Upper lobe of left lung (tissue), 6 donors: Measurements from ENCODE around the gene MUC2. TPM values are rescaled to one million over a fixed set of nuclear protein-coding genes. Genes with fewer than 3 reads are reported as not detected.

Source experiments
- ATAC-seq, 2 donors: fragments of 200-7000 bp; cut with Tn5 transposase; one replicate each; pipeline ENCODE4 v1.9.1; 2022; ENCODE audit warnings: mild to moderate bottlenecking in 2 of 2, moderate library complexity in 2 of 2; ENCODE audit not compliant: low FRiP score in 2 of 2
- DNase-seq, 2 donors: peaks; one replicate each; pipeline ENCODE4 v3.0.0-alpha.2; 2019 to 2020
- H3K27ac ChIP-seq, 4 donors: fragments of 200-600 bp; sonication (generic); one replicate each; pipeline ENCODE4 v1.5.1; 2016 to 2019
- H3K27me3 ChIP-seq, 4 donors: fragments of 200-600 bp; sonication (generic); one replicate each; pipeline ENCODE4 v1.5.1; 2017 to 2019
- H3K36me3 ChIP-seq, 4 donors: fragments of 200-600 bp; sonication (generic); one replicate each; pipeline ENCODE4 v1.5.1; 2016 to 2019
- H3K4me1 ChIP-seq, 4 donors: fragments of 200-600 bp; sonication (generic); one replicate each; pipeline ENCODE4 v1.5.1; 2018 to 2019
- H3K4me3 ChIP-seq, 4 donors: fragments of 200-600 bp; sonication (generic); one replicate each; pipeline ENCODE4 v1.5.1; 2017 to 2019; ENCODE audit warnings: mild to moderate bottlenecking in 2 of 4, moderate library complexity in 1 of 4
- H3K9me3 ChIP-seq, 4 donors: fragments of 200-600 bp; sonication (generic); one replicate each; pipeline ENCODE4 v1.5.1; 2018 to 2019
- EP300 ChIP-seq, 4 donors: sonication (generic); formaldehyde crosslinking; IDR thresholded peaks; one replicate each; pipeline ENCODE4 v1.5.1; 2017; ENCODE audit warnings: antibody characterized with exemption in 4 of 4, control low read depth in 2 of 4
- POLR2A ChIP-seq, 4 donors: fragments of 450-650 bp; IDR thresholded peaks; one replicate each; pipeline ENCODE4 v1.5.1; 2016 to 2017; ENCODE audit warnings: antibody characterized with exemption in 4 of 4, mild to moderate bottlenecking in 2 of 4
- POLR2AphosphoS5 ChIP-seq, 2 donors: sonication (generic); formaldehyde crosslinking; IDR thresholded peaks; one replicate each; pipeline ENCODE4 v1.5.1; 2017; ENCODE audit warnings: antibody characterized with exemption in 2 of 2
- WGBS, 2 donors: methylation state at CpG; one replicate each; pipeline ENCODE4 v1.1.5; 2017 to 2018; 5-methylcytosine and 5-hydroxymethylcytosine counted together
- total RNA-seq, 6 donors: library from RNA; depleted of rRNA in 4 of 6; stranded (reverse); fragments of >200 nt in 4 of 6; gene quantifications; one replicate each; pipeline versions ENCODE4 v1.1.0 to v1.2.1, GENCODE V29; 2016 to 2021
- TF ChIP-seq, protein P1 (sequence below), 6 experiments: fragments of 450-650 bp in 4 of 6; fragments of 200-600 bp in 2 of 6; sonication (generic) in 2 of 6; IDR thresholded peaks; one replicate each; pipeline ENCODE4 v1.5.1; 2016 to 2019; ENCODE audit warnings: antibody characterized with exemption in 6 of 6
- donor health status: DM: no; HTN: no; CAD: no; lungs with moderate emphysema.
- donor health status: DM: no; HTN: yes; CAD: no; lungs with severe emphysema.

MUC2 gene
- total RNA-seq, 6 donors from 2014 or later: 0.11 to 0.84 TPM; not detected in 4

DNA sequence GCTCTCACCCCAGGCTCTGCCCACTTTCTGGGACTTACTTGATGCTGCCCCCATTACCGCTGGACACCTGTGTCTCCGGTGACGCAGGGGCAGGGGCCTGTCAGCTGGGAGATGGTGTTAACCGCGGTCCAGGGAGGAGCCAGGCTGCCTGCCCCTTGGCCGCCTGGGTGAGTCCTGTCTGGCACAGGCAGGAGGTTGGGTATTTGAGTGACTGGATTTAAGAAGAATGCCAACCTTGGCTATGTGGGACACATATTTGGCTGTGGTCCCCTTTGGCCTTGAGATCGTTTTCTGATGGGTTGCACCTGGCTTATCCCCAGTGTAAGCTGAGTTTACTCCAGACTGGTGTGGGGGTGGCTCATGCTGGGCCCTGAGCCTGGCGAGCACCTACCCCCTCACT is 40.7 kb upstream of the MUC2 start:
- no peak for DNase-seq
- no peak overlapping the region for H3K27ac ChIP-seq
- peaks cover 0 to 4% (median 0%) of the 10 kb centered on the region in 4 donors for H3K27me3 ChIP-seq
- WGBS, 2 donors: 76 to 81% methylated on average over 4 to 8 of the region's 8 CpGs
- ATAC-seq: no peak
- H3K4me1 ChIP-seq: no peaks in the 10 kb centered on the region
- TF ChIP-seq POLR2A (IDR thresholded peaks at IDR 0.05) (no peak), POLR2AphosphoS5 (IDR thresholded peaks at IDR 0.05) (no peak), EP300 (IDR thresholded peaks at IDR 0.05) (no peak)
- TF ChIP-seq, protein P1, sequence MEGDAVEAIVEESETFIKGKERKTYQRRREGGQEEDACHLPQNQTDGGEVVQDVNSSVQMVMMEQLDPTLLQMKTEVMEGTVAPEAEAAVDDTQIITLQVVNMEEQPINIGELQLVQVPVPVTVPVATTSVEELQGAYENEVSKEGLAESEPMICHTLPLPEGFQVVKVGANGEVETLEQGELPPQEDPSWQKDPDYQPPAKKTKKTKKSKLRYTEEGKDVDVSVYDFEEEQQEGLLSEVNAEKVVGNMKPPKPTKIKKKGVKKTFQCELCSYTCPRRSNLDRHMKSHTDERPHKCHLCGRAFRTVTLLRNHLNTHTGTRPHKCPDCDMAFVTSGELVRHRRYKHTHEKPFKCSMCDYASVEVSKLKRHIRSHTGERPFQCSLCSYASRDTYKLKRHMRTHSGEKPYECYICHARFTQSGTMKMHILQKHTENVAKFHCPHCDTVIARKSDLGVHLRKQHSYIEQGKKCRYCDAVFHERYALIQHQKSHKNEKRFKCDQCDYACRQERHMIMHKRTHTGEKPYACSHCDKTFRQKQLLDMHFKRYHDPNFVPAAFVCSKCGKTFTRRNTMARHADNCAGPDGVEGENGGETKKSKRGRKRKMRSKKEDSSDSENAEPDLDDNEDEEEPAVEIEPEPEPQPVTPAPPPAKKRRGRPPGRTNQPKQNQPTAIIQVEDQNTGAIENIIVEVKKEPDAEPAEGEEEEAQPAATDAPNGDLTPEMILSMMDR (IDR thresholded peaks at IDR 0.05): no peak
- no peaks in the 10 kb centered on the region for H3K9me3 ChIP-seq
- no peak overlapping the region for H3K4me3 ChIP-seq
- H3K36me3 ChIP-seq: no peaks in the 10 kb centered on the region

- TF ChIP-seq POLR2AphosphoS5 (IDR thresholded peaks at IDR 0.05): no peak
- no peak for TF ChIP-seq POLR2A (IDR thresholded peaks at IDR 0.05)
- TF ChIP-seq, protein P1 (IDR thresholded peaks at IDR 0.05): no peak
- no peak for TF ChIP-seq EP300 (IDR thresholded peaks at IDR 0.05)
- Histone ChIP-seq H3K4me1 (peaks cover 0 to 3% (median 0%) of the 10 kb centered on the region in 4 donors), H3K27ac (no peak overlapping the region), H3K36me3 (no peaks in the 10 kb centered on the region), H3K9me3 (no peaks in the 10 kb centered on the region), H3K4me3 (no peak overlapping the region), H3K27me3 (peaks cover 0 to 4% (median 0%) of the 10 kb centered on the region in 4 donors)
- peak in 1 of 2 donors; percentile 81 for DNase-seq
- WGBS, 2 donors: 81 to 85% methylated on average over 4 to 39 of the region's 39 CpGs
- ATAC-seq: no peak
Measured at GRCh38 chr11:1034456-1035295, 40.0 kb upstream of the MUC2 start.

DNA sequence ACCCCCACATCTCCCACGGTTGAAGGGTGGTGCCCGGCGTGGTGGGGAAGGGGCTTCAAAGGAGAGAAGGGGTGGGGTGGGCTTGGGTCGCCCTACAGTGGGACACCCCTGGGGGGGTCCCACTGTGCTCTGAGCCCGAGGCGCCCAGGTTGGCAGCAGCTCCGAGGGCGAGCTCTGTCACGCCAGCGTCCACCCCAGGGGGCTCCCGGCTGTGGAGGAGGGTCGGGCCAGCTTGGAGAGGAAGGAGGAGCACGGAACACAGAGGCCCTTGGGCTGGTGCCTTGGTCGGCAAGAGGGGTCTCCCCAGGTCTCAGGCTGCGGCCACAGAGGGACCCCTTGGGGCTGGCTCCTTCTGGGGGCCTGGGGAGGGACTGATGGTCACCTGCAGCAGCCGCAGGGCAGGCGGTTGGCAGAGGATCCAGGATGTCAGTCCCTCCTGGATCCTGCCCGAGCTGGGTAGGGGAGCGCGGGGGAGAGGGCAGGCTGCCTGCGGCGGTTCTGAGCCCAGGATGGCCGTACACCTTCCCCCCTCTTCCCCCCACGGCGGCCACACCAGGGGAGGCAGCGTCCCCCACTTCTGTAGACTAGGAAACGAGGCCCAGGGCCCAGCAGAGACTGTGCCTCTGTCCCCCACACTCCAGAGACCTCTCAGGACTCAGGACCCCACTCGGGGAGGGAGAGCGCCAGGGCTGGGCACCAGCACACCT is 38.9 kb upstream of the MUC2 start:
- no peak overlapping the region for H3K4me3 ChIP-seq

GRCh38 chr11:1036303-1036923 is 38.3 kb upstream of the MUC2 start, which contains the start of gene MUC6:
Gene MUC6 (minus strand): TSS chr11:1036718. CDS start chr11:1036655, 63 bp downstream.
- no peak for ATAC-seq
- Histone ChIP-seq H3K27me3 (peaks cover 0 to 4% (median 0%) of the 10 kb centered on the region in 4 donors), H3K9me3 (no peaks in the 10 kb centered on the region), H3K4me1 (peaks cover 0 to 8% (median 0%) of the 10 kb centered on the region in 4 donors), H3K36me3 (no peaks in the 10 kb centered on the region), H3K4me3 (no peak within 1 kb of the TSS), H3K27ac (no peak within 1 kb of the TSS)
- DNase-seq: peak in 1 of 2 donors; percentile 83
- 62% methylated on average over 28 of the region's 42 CpGs; no CpG with 5 or more reads in 1 of the 2 donors for WGBS, 2 donors
- TF ChIP-seq EP300 (IDR thresholded peaks at IDR 0.05) (no peak), POLR2A (IDR thresholded peaks at IDR 0.05) (no peak), POLR2AphosphoS5 (IDR thresholded peaks at IDR 0.05) (no peak)
- TF ChIP-seq, protein P1 (IDR thresholded peaks at IDR 0.05): no peak

More for the DNA sequence above, 38.9 kb upstream of the MUC2 start:
- peaks cover 0 to 4% (median 0%) of the 10 kb centered on the region in 4 donors for H3K27me3 ChIP-seq
- 80 to 87% methylated on average over 12 to 28 of the region's 29 CpGs for WGBS, 2 donors
- H3K36me3 ChIP-seq: no peaks in the 10 kb centered on the region
- H3K4me1 ChIP-seq: peaks cover 0 to 6% (median 0%) of the 10 kb centered on the region in 4 donors
- TF ChIP-seq POLR2A (IDR thresholded peaks at IDR 0.05): no peak
- TF ChIP-seq EP300 (IDR thresholded peaks at IDR 0.05): no peak
- TF ChIP-seq, protein P1 (IDR thresholded peaks at IDR 0.05): no peak
- TF ChIP-seq POLR2AphosphoS5 (IDR thresholded peaks at IDR 0.05): no peak
- peak in 1 of 2 donors; percentile 63 for DNase-seq
- no peak for ATAC-seq
- no peak overlapping the region for H3K27ac ChIP-seq
- H3K9me3 ChIP-seq: no peaks in the 10 kb centered on the region
